ENCODE results near the gene SLC5A4.
A peak's percentile ranks its signal among the peaks of the same experiment; 100 is the strongest.
"Not testable (repeated sequence)": the region's sequence is repeated elsewhere in the genome, so short reads cannot be mapped to it uniquely, and the experiment has no call there.

SLC5A4 gene

DNA sequence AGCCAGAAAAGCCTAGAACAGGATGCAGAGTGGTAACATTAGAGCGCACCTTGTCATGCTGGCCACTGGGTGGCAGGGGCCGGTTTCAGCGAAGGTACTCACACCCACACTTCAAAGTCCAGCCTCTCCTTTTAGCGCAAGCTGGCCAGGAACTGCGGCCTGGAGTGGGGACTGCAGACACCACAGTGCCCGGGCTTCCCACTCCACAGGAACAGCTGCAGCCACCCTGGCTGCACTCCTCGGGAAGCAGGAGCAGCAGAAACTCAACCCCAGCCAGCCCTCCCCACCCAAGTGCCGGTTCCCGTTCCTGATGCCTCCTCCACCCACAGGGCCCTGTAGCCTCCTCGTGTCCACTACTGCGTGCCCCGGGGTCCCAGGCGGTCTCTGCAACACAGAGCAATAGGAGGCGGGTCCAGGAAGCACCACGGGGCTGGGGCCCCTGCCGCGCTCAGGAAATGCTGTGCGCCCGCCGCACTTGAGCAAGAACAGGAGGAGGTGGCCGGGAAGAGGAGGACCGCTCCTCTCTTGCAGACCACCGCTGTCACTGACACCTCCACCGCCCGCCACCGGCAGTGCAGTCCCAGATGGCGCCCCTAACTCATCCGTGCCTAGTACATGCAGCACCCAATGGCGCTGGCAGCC, 52.5 kb downstream of the SLC5A4 start:
- H3K4me3 ChIP-seq (replicated peaks; ENCODE audit: low read depth, low read length), result no peak overlapping the region
- TF ChIP-seq, protein P1, sequence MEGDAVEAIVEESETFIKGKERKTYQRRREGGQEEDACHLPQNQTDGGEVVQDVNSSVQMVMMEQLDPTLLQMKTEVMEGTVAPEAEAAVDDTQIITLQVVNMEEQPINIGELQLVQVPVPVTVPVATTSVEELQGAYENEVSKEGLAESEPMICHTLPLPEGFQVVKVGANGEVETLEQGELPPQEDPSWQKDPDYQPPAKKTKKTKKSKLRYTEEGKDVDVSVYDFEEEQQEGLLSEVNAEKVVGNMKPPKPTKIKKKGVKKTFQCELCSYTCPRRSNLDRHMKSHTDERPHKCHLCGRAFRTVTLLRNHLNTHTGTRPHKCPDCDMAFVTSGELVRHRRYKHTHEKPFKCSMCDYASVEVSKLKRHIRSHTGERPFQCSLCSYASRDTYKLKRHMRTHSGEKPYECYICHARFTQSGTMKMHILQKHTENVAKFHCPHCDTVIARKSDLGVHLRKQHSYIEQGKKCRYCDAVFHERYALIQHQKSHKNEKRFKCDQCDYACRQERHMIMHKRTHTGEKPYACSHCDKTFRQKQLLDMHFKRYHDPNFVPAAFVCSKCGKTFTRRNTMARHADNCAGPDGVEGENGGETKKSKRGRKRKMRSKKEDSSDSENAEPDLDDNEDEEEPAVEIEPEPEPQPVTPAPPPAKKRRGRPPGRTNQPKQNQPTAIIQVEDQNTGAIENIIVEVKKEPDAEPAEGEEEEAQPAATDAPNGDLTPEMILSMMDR (IDR thresholded peaks at IDR 0.05; ENCODE audit: low read length, missing control alignments), result peak; percentile 46
- DNase-seq (ENCODE audit: low read depth), result peak; percentile 41

DNA sequence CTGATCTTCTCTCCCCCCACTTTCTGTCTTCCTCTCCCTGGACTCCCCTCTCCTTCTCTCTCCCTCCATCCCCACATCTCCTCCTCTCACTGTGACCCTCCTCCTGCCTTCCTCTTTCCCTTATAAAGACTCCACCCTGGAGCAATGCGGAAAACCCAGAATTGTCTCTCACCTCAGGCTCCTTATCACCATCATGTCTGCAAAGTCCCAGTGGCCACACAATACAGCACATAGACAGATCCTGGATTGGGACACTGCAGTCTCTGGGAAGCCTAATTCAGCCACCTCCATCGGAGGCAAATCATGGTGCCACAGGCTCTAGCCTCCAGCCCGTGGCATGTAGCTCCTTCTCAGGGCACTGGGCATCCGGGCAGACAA, 53.0 kb downstream of the SLC5A4 start:
- no peak overlapping the region for H3K4me3 ChIP-seq (replicated peaks; ENCODE audit: low read depth, low read length)
- DNase-seq (ENCODE audit: low read depth), result no peak
- TF ChIP-seq, protein P1 (IDR thresholded peaks at IDR 0.05; ENCODE audit: low read length, missing control alignments), result no peak

DNA sequence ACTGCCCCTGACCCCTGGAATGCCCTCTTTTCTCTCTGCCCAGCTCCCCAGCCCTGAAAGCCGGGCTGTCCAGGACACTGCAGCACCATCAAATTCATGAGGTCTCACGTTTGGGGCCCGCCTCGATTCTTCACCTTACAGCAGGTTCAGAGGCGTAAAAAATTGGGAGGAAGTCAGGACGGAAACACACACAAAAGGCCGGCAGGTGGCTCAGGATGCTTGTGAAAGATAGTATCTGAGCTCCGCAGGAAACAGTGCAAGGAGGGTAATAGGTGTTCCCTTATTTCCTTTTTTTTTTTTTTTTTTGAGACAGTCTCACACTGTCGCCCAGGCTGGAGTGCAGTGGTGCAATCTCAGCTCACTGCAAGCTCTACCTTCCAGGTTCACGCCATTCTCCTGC, 54.4 kb downstream of the SLC5A4 start:
- H3K4me3 ChIP-seq (replicated peaks; ENCODE audit: low read depth, low read length), result no peak overlapping the region
- DNase-seq (ENCODE audit: low read depth), result no peak
- TF ChIP-seq, protein P1 (IDR thresholded peaks at IDR 0.05; ENCODE audit: low read length, missing control alignments), result no peak

DNA sequence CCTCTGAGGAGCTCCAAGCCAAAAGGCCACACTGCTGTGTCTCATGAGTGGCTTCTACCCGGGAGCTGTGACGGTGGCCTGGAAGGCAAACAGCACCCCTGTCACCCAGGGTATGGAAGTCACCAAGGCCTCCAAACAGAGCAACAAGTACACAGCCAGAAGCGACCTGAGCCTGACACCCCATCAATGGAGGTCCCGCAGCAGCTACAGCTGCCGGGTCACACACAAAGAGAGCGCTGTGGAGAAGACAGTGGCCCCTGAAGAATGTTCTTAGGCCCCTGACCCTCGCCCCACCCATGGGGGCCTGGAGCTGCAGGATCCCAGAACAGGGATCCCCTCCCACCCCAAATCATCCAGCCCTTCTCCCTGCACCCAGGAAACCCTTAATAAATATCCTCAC, 55.2 kb downstream of the SLC5A4 start:
- no peak for DNase-seq (ENCODE audit: low read depth)
- TF ChIP-seq, protein P1 (IDR thresholded peaks at IDR 0.05; ENCODE audit: low read length, missing control alignments), result no peak

DNA sequence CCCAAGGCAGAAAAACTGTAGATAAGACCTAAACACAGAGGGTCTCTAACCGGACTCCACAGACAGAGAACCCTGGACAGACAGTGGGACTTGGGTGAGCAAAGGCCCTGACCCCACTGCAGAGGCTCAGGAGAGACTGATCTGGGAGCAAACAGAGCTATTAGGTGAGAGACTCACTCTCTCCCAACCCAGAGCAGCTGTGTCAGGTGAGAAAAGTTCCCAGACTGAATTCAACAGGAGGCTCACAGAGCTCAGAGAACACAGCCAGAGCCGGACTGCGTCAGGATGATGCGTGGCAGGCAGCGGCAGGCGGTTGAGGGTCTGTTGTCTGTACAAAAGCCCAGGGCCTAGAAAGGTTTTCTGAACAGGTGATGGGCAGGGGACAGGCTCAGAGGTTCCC, 55.8 kb downstream of the SLC5A4 start:
- DNase-seq (ENCODE audit: low read depth), result no peak
- TF ChIP-seq, protein P1 (IDR thresholded peaks at IDR 0.05; ENCODE audit: low read length, missing control alignments), result no peak
- no peak overlapping the region for H3K4me3 ChIP-seq (replicated peaks; ENCODE audit: low read depth, low read length)

More for the DNA sequence above, 55.2 kb downstream of the SLC5A4 start:
- H3K4me3 ChIP-seq (replicated peaks; ENCODE audit: low read depth, low read length), result no peak overlapping the region

DNA sequence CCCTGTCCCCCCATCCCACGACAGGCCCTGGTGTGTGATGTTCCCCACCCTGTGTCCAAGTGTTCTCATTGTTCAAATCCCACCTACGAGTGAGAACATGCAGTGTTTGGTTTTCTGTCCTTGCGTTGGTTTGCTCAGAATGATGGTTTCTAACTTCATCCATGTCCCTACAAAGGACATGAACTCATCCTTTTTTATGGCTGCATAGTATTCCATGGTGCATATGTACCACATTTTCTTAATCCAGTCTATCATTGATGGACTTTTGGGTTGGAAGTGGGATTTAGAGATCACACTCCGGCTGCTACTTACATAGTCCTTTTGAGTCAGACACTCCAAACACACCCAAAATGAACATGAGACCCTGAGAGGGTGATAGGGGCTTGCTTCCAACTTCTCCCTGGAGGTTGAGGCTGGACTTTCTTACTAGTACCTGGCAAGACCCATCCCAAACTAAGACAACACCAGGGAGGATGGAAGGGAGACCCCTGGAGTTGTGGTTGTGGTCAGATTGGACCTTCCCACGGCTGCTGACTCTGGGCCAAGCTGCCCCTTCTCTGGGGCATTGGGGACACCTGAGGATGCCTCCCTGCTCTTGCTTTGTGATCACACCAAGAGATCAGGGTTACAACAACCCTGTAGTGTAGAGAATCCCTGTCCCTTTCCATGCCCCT, 57.5 kb downstream of the SLC5A4 start:
- not testable (repeated sequence) for DNase-seq (ENCODE audit: low read depth); H3K4me3 ChIP-seq (replicated peaks; ENCODE audit: low read depth, low read length)

DNA sequence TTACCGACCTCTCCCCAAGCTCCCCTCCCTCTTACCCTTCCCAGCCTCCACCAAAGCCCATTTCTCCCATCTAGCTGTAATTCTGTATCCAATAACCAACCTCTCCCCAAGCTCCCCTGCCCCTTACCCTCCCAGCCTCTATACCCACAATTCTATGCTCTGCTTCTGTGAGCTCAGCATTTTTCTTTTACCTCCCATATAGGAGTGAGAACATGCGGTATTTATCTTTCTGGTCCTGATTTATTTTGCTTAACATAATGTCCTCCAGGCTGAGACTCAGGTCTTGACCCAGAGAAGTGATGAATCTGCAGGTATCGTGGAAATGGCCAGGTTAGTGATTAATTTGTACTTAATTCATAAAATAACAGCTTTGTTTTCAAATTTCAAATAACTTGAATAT, 59.2 kb downstream of the SLC5A4 start:
- not testable (repeated sequence) for H3K4me3 ChIP-seq (replicated peaks; ENCODE audit: low read depth, low read length); DNase-seq (ENCODE audit: low read depth)

DNA sequence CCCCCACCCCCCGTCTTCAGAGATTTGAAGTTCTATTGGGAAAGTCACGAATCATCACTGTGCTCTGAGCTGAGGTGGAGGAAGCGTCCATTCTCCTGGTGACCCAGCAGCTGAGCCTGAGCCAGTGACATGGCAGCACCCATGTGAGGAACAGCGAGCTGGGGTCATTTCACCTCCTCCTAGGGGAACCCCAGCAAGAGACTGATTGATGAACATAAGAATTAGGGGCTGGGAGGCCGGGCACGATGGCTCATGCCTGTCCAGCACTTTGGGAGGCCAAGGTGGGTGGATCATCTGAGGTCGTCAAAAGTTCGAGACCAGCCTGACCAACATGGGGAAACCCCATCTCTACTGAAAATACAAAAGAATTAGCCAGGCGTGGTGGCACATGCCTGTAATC, 61.8 kb downstream of the SLC5A4 start:
- not testable (repeated sequence) for DNase-seq (ENCODE audit: low read depth); H3K4me3 ChIP-seq (replicated peaks; ENCODE audit: low read depth, low read length)

DNA sequence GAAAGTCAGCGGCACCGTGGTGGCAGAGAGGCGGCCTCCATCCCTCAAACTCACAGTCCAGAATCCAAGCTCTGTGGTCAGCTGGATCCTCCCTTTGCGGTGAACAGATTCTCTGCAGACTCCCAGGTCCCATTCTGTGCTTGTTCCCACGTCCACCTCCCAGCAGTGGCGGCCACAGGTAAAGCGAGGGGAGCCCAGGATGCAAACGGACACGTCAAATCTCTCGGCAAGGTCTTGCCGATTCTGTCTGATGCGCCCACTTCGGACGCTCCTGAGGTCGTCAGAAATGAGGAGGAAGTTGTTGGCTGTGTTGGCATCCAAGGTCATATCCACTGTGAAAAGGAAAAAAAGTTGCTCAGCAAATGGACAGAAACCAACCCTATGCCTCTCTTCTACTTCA, 64.1 kb downstream of the SLC5A4 start:
- not testable (repeated sequence) for H3K4me3 ChIP-seq (replicated peaks; ENCODE audit: low read depth, low read length); DNase-seq (ENCODE audit: low read depth)

Measured in fibroblast of pulmonary artery (primary cell).